SK-N-SH (cell line): ENCODE measurements around the gene MAP4. TPM values are rescaled to one million over a fixed set of nuclear protein-coding genes. Genes with fewer than 3 reads are reported as not detected.

Source experiments
- CTCF ChIA-PET: fragments of 300-600, 350-600 bp; formaldehyde crosslinking; extraction: SDS; loops from one replicate; lab custom pipeline; 2021; lab: Yijun Ruan, JAX
- POLR2A ChIA-PET: fragments of 350-600 bp; sonication (Branson Sonifier 250); formaldehyde crosslinking; extraction: SDS; loops from one replicate; lab custom pipeline; 2020; ENCODE audit warnings: antibody characterized with exemption, inconsistent platforms; lab: Yijun Ruan, JAX
- DNase-seq: peaks from one replicate; pipeline ENCODE4 v3.0.0; 2012
- H2AFZ ChIP-seq: fragments of 200-600 bp; sonication (generic); 2 replicates; pipeline ENCODE4 v1.8.1; 2016; ENCODE audit warnings: antibody characterized with exemption, mild to moderate bottlenecking, low read depth
- H3F3A ChIP-seq: fragments of 200-600 bp; sonication (generic); replicated peaks from 2 replicates; pipeline ENCODE3; 2016; ENCODE audit warnings: antibody characterized with exemption, mild to moderate bottlenecking; ENCODE audit not compliant: insufficient read depth
- H3K27ac ChIP-seq, 2 experiments: fragments of 200-500 bp in 1 of 2; fragments of 200-600 bp in 1 of 2; sonication (Bioruptor generic) in 1 of 2; sonication (generic), shearing (Covaris generic) in 1 of 2; 2 replicates each; pipeline versions ENCODE4 v1.5.1 to v1.6.1; 2014 to 2016; ENCODE audit warnings: low read depth in 2 of 2, inconsistent platforms in 1 of 2, low read length in 1 of 2, mild to moderate bottlenecking in 1 of 2, mixed read lengths in 1 of 2
- H3K27me3 ChIP-seq: fragments of 200-600 bp; sonication (generic), shearing (Covaris generic); 2 replicates; pipeline ENCODE4 v1.6.1; 2016; ENCODE audit warnings: mixed run types; ENCODE audit not compliant: insufficient read depth
- H3K36me3 ChIP-seq, 2 experiments: fragments of 200-500 bp in 1 of 2; fragments of 200-600 bp in 1 of 2; sonication (Bioruptor generic) in 1 of 2; sonication (generic) in 1 of 2; replicated peaks in 1 of 2; 2 replicates each; pipeline versions ENCODE3 to v1.5.1; 2014 to 2016; ENCODE audit warnings: low read length in 1 of 2, mild to moderate bottlenecking in 1 of 2; ENCODE audit not compliant: insufficient read depth in 2 of 2, control insufficient read depth in 1 of 2
- H3K4me1 ChIP-seq, 2 experiments: fragments of 200-500 bp in 1 of 2; fragments of 200-600 bp in 1 of 2; sonication (Bioruptor generic) in 1 of 2; sonication (generic), shearing (Covaris generic) in 1 of 2; 2 replicates each; pipeline versions ENCODE4 v1.5.1 to v1.6.1; 2014 to 2016; ENCODE audit warnings: low read depth in 1 of 2, low read length in 1 of 2, mixed run types in 1 of 2; ENCODE audit not compliant: insufficient read depth in 2 of 2, control insufficient read depth in 1 of 2
- H3K4me2 ChIP-seq: fragments of 200-600 bp; sonication (generic), shearing (Covaris generic); 2 replicates; pipeline ENCODE4 v1.6.1; 2017; ENCODE audit warnings: mixed run types
- H3K4me3 ChIP-seq, 2 experiments: fragments of 200-500 bp in 1 of 2; fragments of 200-600 bp in 1 of 2; sonication (Bioruptor generic) in 1 of 2; sonication (generic), shearing (Covaris generic) in 1 of 2; 2 replicates each; pipeline versions ENCODE4 v1.5.1 to v1.8.1; 2014 to 2016; ENCODE audit warnings: low read depth in 2 of 2, inconsistent platforms in 1 of 2, low read length in 1 of 2, mild to moderate bottlenecking in 1 of 2, mixed read lengths in 1 of 2, moderate library complexity in 1 of 2
- H3K79me2 ChIP-seq: fragments of 200-600 bp; sonication (generic); 2 replicates; pipeline ENCODE4 v1.8.1; 2017; ENCODE audit warnings: mild to moderate bottlenecking; ENCODE audit not compliant: insufficient read depth
- H3K9ac ChIP-seq: fragments of 200-600 bp; sonication (generic); 2 replicates; pipeline ENCODE4 v1.6.1; 2017; ENCODE audit warnings: mixed run types
- H3K9me2 ChIP-seq: fragments of 200-600 bp; sonication (generic); 2 replicates; pipeline ENCODE4 v1.6.1; 2017; ENCODE audit warnings: mixed run types
- H3K9me3 ChIP-seq: fragments of 200-600 bp; sonication (generic); 2 replicates; pipeline ENCODE4 v1.6.1; 2017; ENCODE audit warnings: mixed run types, mild to moderate bottlenecking, moderate library complexity
- H4K20me1 ChIP-seq: fragments of 200-600 bp; sonication (generic); 2 replicates; pipeline ENCODE4 v1.6.1; 2017; ENCODE audit warnings: mild to moderate bottlenecking, mixed run types; ENCODE audit not compliant: insufficient read depth
- CHD2 ChIP-seq: fragments of 150-350 bp; IDR thresholded peaks from 2 replicates; pipeline ENCODE4 v1.6.1; 2018; ENCODE audit warnings: low read length; ENCODE audit not compliant: partially characterized antibody
- CTCF ChIP-seq: fragments of 200-600 bp; sonication (generic); IDR thresholded peaks from 2 replicates; pipeline ENCODE4 v1.6.1; 2017; ENCODE audit warnings: antibody characterized with exemption, mild to moderate bottlenecking, moderate library complexity
- MXI1 ChIP-seq: IDR thresholded peaks from 2 replicates; pipeline ENCODE4 v1.6.1; 2012; ENCODE audit warnings: mild to moderate bottlenecking, low read depth, low read length, improper control_type of control experiment
- RCOR1 ChIP-seq: fragments of 150-350 bp; IDR thresholded peaks from 2 replicates; pipeline ENCODE4 v1.6.1; 2017; ENCODE audit warnings: antibody characterized with exemption, low read length
- REST ChIP-seq: IDR thresholded peaks from 2 replicates; pipeline ENCODE4 v1.6.1; 2012; ENCODE audit warnings: mild to moderate bottlenecking, low read depth, low read length, moderate library complexity
- SMC3 ChIP-seq: IDR thresholded peaks from 2 replicates; pipeline ENCODE4 v1.6.1; 2012; ENCODE audit warnings: low read depth, low read length, improper control_type of control experiment
- TAF1 ChIP-seq: IDR thresholded peaks from 2 replicates; pipeline ENCODE4 v1.6.1; 2012; ENCODE audit warnings: low read depth, mild to moderate bottlenecking, low read length, moderate library complexity, borderline replicate concordance
- TCF12 ChIP-seq: IDR thresholded peaks from 2 replicates; pipeline ENCODE4 v1.4.0; 2012
- USF1 ChIP-seq: IDR thresholded peaks from 2 replicates; pipeline ENCODE4 v1.4.0; 2012; ENCODE audit warnings: low read depth, borderline replicate concordance
- USF2 ChIP-seq: fragments of 150-350 bp; IDR thresholded peaks from 2 replicates; pipeline ENCODE4 v1.6.1; 2017; ENCODE audit warnings: antibody characterized with exemption, low read length, low read depth, borderline replicate concordance
- ZBTB33 ChIP-seq: IDR thresholded peaks from 2 replicates; pipeline ENCODE4 v1.4.0; 2012; ENCODE audit warnings: low read depth, borderline replicate concordance
- WGBS: methylation state at CpG from one replicate; pipeline ENCODE4 v1.1.6; 2017; ENCODE audit warnings: low lambda C conversion rate; 5-methylcytosine and 5-hydroxymethylcytosine counted together
- polyA plus RNA-seq, 3 experiments: library from polyadenylated mRNA; depleted of rRNA; stranded (reverse); fragments of >200 nt; gene quantifications; 2 replicates each; pipeline ENCODE4 v1.2.3, GENCODE V29; 2012

MAP4 gene
- polyA plus RNA-seq, 1 of the 3 experiments (the other 2 are of a cell fraction): 121 TPM

GRCh38 chr3:47890126-47890827 lies 125.9 kb downstream of the MAP4 start:
- H4K20me1 ChIP-seq: peaks cover 5% of the 10 kb centered on the region; the same call in 1 of the 2 replicates
- H3K36me3 ChIP-seq: peaks cover 29 to 34% of the 10 kb centered on the region in 2 experiments
- no peak overlapping the region for H3K9ac ChIP-seq
- H3K9me2 ChIP-seq: no peaks in the 10 kb centered on the region
- CTCF ChIA-PET: interaction anchor here (1.0 to 2.6 kb wide), 5 partner anchors 13 to 100 kb away, joined by 3 to 11 read pairs (median 4); no protein-coding TSS in a partner anchor
- H3K9me3 ChIP-seq: no peaks in the 10 kb centered on the region
- POLR2A ChIA-PET: interaction anchor here (0.7 kb wide), 1 partner anchor 209 kb away, joined by 3 read pairs; no protein-coding TSS in a partner anchor
- no peaks in the 10 kb centered on the region for H3K4me1 ChIP-seq
- no peaks in the 10 kb centered on the region for H3K27me3 ChIP-seq
- no peak overlapping the region for H2AFZ ChIP-seq
- H3K79me2 ChIP-seq: peaks cover 40% of the 10 kb centered on the region; the same call in 1 of the 2 replicates
- 88% methylated on average over 3 of the region's 3 CpGs for WGBS
- no peak for DNase-seq
- H3F3A ChIP-seq: no peaks in the 10 kb centered on the region
- TF ChIP-seq CTCF (no peak), TCF12 (no peak), USF2 (no peak), ZBTB33 (no peak), MXI1 (no peak), TAF1 (no peak)
- no peak overlapping the region for H3K4me2 ChIP-seq
- H3K4me3 ChIP-seq: no peak overlapping the region
- no peak overlapping the region for H3K27ac ChIP-seq

- H3K4me1 ChIP-seq: no peaks in the 10 kb centered on the region
- no peak overlapping the region for H2AFZ ChIP-seq
- no peaks in the 10 kb centered on the region for H3F3A ChIP-seq
- no peak overlapping the region for H3K27ac ChIP-seq
- H3K36me3 ChIP-seq: peaks cover 35 to 36% of the 10 kb centered on the region in 2 experiments
- no peaks in the 10 kb centered on the region for H3K9me2 ChIP-seq
- 99% methylated on average over 4 of the region's 4 CpGs for WGBS
- no peak overlapping the region for H3K4me3 ChIP-seq
- CTCF ChIA-PET: interaction anchor here (1.2 kb wide), 2 partner anchors 22 to 108 kb away, joined by 4 read pairs; no protein-coding TSS in a partner anchor
- no peak for DNase-seq
- peaks cover 5% of the 10 kb centered on the region; the same call in 1 of the 2 replicates for H4K20me1 ChIP-seq
- H3K79me2 ChIP-seq: peaks cover 39% of the 10 kb centered on the region; the same call in 1 of the 2 replicates
- POLR2A ChIA-PET: no interaction called here
- no peak overlapping the region for H3K9ac ChIP-seq
- no peaks in the 10 kb centered on the region for H3K27me3 ChIP-seq
- no peak overlapping the region for H3K4me2 ChIP-seq
- H3K9me3 ChIP-seq: no peaks in the 10 kb centered on the region
- TF ChIP-seq REST (no peak), CTCF (no peak), USF1 (no peak), CHD2 (no peak), SMC3 (no peak), RCOR1 (no peak)
These were observed 127.0 kb downstream of the MAP4 start for GRCh38 chr3:47888986-47889757.
